Kidney (tissue), 14 donors: ENCODE measurements around the gene PIK3CG. TPM values are rescaled to one million over a fixed set of nuclear protein-coding genes. Genes with fewer than 3 reads are reported as not detected.
"Not testable (repeated sequence)": the region's sequence is repeated elsewhere in the genome, so short reads cannot be mapped to it uniquely, and the experiment has no call there.

Source experiments
- DNase-seq, 5 donors: peaks; one replicate each; pipeline ENCODE4 v3.0.0-alpha.2; 2013 to 2020
- FAIRE-seq: peaks from 2 replicates; lab custom pipeline; 2012; peaks lifted over from hg19 to GRCh38; lab: Jason Lieb, UNC
- H3K27ac ChIP-seq, 2 donors: one replicate each; pipeline ENCODE4 v1.7.0; 2013; ENCODE audit warnings: low read depth in 2 of 2, low read length in 2 of 2, inconsistent platforms in 1 of 2
- H3K27me3 ChIP-seq: one replicate; pipeline ENCODE4 v1.7.1; 2013; ENCODE audit warnings: low read length, inconsistent platforms; ENCODE audit not compliant: control insufficient read depth, insufficient read depth
- H3K36me3 ChIP-seq, 3 donors: one replicate each; pipeline versions ENCODE4 v1.7.0 to v1.7.1; 2013; ENCODE audit warnings: low read length in 3 of 3, control low read depth in 1 of 3, inconsistent platforms in 1 of 3; ENCODE audit not compliant: insufficient read depth in 3 of 3, control insufficient read depth in 2 of 3
- H3K4me1 ChIP-seq, 3 donors: one replicate each; pipeline versions ENCODE4 v1.7.0 to v1.7.1; 2013; ENCODE audit warnings: low read length in 3 of 3, inconsistent platforms in 1 of 3, low read depth in 1 of 3; ENCODE audit not compliant: control insufficient read depth in 2 of 3, insufficient read depth in 2 of 3
- H3K4me3 ChIP-seq, 3 donors: one replicate each; pipeline versions ENCODE4 v1.7.0 to v1.8.1; 2013; ENCODE audit warnings: low read length in 3 of 3, control low read depth in 1 of 3, inconsistent platforms in 1 of 3
- H3K9ac ChIP-seq, 3 donors: one replicate each; pipeline versions ENCODE4 v1.7.0 to v1.7.1; 2013; ENCODE audit warnings: low read length in 3 of 3, control low read depth in 1 of 3, inconsistent platforms in 1 of 3
- H3K9me3 ChIP-seq, 3 donors: one replicate each; pipeline versions ENCODE4 v1.7.0 to v1.7.1; 2013; ENCODE audit warnings: low read length in 3 of 3, control low read depth in 1 of 3, inconsistent platforms in 1 of 3; ENCODE audit not compliant: control insufficient read depth in 2 of 3, insufficient read depth in 1 of 3
- intact Hi-C: fragments of 100-400 bp; cut with DNase I; formaldehyde crosslinking; loops from one replicate; pipeline ENCODE4 v1.11.1; 2022
- polyA plus RNA-seq: library from polyadenylated mRNA; stranded (reverse); fragments of 350-450 nt; fragmentation: Illumina TruSeq; extraction: RNeasy Lipid Tissue Mini Kit (QIAGEN cat#74804); gene quantifications from one replicate; pipeline ENCODE4 v1.2.3, GENCODE V29; 2014; ENCODE audit warnings: low read depth, low replicate concordance; ENCODE audit not compliant: insufficient read depth
- total RNA-seq: library from RNA; stranded (reverse); fragmentation: NEBNext Ultra II Directional; extraction: Animal tissue kit (Norgen Biotek cat#: 25700); gene quantifications from one replicate; pipeline ENCODE4 v1.2.1, GENCODE V29; 2021
- TF ChIP-seq, protein P1 (sequence below): IDR thresholded peaks from 3 replicates; pipeline ENCODE4 v1.5.1; 2012; ENCODE audit warnings: mild to moderate bottlenecking, moderate library complexity, borderline replicate concordance; ENCODE audit not compliant: insufficient read depth; ENCODE audit errors: extremely low read depth
- donor health status: control.
- donor health status: control.
- donor health status: control.
- donor health status: control.
- donor health status: control.
- donor health status: DM: yes; HTN: yes; CAD: no.
- donor health status: Normal renal cell carcinoma (clear cell type).

The PIK3CG gene
- total and polyA plus RNA-seq, 2 donors from 2014 or later, result 0.15 to 8.6 TPM

GRCh38 chr7:106827626-106828025, 37.5 kb upstream of the PIK3CG start:
- FAIRE-seq (no peak), DNase-seq (no peak)
- Histone ChIP-seq H3K9ac (no peak overlapping the region), H3K27me3 (no peaks in the 10 kb centered on the region), H3K27ac (no peak overlapping the region), H3K9me3 (no peaks in the 10 kb centered on the region), H3K36me3 (no peaks in the 10 kb centered on the region), H3K4me3 (no peak overlapping the region), H3K4me1 (no peaks in the 10 kb centered on the region)
- TF ChIP-seq, protein P1, sequence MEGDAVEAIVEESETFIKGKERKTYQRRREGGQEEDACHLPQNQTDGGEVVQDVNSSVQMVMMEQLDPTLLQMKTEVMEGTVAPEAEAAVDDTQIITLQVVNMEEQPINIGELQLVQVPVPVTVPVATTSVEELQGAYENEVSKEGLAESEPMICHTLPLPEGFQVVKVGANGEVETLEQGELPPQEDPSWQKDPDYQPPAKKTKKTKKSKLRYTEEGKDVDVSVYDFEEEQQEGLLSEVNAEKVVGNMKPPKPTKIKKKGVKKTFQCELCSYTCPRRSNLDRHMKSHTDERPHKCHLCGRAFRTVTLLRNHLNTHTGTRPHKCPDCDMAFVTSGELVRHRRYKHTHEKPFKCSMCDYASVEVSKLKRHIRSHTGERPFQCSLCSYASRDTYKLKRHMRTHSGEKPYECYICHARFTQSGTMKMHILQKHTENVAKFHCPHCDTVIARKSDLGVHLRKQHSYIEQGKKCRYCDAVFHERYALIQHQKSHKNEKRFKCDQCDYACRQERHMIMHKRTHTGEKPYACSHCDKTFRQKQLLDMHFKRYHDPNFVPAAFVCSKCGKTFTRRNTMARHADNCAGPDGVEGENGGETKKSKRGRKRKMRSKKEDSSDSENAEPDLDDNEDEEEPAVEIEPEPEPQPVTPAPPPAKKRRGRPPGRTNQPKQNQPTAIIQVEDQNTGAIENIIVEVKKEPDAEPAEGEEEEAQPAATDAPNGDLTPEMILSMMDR, result no peak
- intact Hi-C loops, result no loop called here

DNA sequence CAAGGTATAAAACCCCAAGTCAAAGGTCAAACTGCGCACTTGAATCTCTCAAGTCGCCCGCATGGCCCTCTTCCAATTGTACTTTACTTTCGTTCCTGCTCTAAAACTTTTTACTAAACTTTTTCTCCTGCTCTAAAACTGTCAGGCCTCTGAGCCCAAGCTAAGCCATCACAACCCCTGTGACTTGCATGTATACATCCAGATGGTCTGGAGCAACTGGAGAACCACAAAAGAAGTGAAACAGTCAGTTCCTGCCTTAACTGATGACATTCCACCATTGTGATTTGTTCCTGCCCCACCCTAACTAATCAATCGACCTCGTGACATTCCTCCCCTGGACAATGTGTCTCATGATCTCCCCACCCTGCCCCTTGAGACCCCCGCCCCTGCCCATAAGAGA, 35.6 kb upstream of the PIK3CG start:
- DNase-seq (no peak), FAIRE-seq (no peak)
- Histone ChIP-seq H3K4me1 (no peaks in the 10 kb centered on the region), H3K36me3 (no peaks in the 10 kb centered on the region), H3K9ac (no peak overlapping the region), H3K9me3 (no peaks in the 10 kb centered on the region), H3K27me3 (no peaks in the 10 kb centered on the region), H3K4me3 (no peak overlapping the region), H3K27ac (no peak overlapping the region)
- intact Hi-C loops, result no loop called here
- TF ChIP-seq, protein P1, result no peak

GRCh38 chr7:106830896-106831295, 34.2 kb upstream of the PIK3CG start:
- H3K36me3 ChIP-seq, H3K27ac ChIP-seq, H3K4me3 ChIP-seq, H3K4me1 ChIP-seq, FAIRE-seq, DNase-seq, intact Hi-C loops, H3K9me3 ChIP-seq, H3K27me3 ChIP-seq, H3K9ac ChIP-seq: not testable (repeated sequence)

DNA sequence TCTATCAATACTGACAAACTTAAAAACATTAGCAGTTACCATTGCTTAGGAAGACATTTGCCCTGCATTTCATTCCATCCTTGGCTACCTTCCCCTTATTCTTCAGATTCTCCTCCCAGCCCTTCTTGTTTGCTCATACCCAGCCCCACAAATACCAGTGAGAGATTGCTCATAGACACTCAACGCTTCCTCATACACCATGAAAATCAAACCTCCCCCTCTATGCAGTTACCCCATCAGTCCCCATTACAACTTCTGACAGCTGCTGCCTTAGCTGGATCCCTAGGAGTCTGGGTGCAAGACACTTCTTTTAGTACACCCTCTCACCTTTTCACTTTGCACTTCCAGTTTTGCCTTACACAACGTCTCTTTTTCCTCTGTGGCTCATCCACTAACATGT, 28.3 kb upstream of the PIK3CG start:
- DNase-seq (no peak), FAIRE-seq (no peak)
- H3K27ac ChIP-seq, result no peak overlapping the region
- TF ChIP-seq, protein P1, result no peak
- H3K9me3 ChIP-seq, result no peaks in the 10 kb centered on the region
- no peak overlapping the region for H3K4me3 ChIP-seq
- no peaks in the 10 kb centered on the region for H3K36me3 ChIP-seq
- H3K4me1 ChIP-seq, result no peaks in the 10 kb centered on the region
- intact Hi-C loops, result no loop called here
- no peaks in the 10 kb centered on the region for H3K27me3 ChIP-seq
- no peak overlapping the region for H3K9ac ChIP-seq
